B cell (primary cell): Measurements from ENCODE around the gene ACP6.

ENCODE experiments used
- EZH2 ChIP-seq: IDR thresholded peaks from 2 replicates; pipeline ENCODE4 v1.6.1; 2012; ENCODE audit warnings: borderline replicate concordance, low read depth, mild to moderate bottlenecking, moderate library complexity, low read length; ENCODE audit not compliant: insufficient read depth, poor library complexity, severe bottlenecking
- TF ChIP-seq, protein P1 (sequence below): fragments of 200-600 bp; IDR thresholded peaks from one replicate; pipeline ENCODE4 v1.8.0; 2022; ENCODE audit warnings: antibody characterized with exemption, mild to moderate bottlenecking

DNA sequence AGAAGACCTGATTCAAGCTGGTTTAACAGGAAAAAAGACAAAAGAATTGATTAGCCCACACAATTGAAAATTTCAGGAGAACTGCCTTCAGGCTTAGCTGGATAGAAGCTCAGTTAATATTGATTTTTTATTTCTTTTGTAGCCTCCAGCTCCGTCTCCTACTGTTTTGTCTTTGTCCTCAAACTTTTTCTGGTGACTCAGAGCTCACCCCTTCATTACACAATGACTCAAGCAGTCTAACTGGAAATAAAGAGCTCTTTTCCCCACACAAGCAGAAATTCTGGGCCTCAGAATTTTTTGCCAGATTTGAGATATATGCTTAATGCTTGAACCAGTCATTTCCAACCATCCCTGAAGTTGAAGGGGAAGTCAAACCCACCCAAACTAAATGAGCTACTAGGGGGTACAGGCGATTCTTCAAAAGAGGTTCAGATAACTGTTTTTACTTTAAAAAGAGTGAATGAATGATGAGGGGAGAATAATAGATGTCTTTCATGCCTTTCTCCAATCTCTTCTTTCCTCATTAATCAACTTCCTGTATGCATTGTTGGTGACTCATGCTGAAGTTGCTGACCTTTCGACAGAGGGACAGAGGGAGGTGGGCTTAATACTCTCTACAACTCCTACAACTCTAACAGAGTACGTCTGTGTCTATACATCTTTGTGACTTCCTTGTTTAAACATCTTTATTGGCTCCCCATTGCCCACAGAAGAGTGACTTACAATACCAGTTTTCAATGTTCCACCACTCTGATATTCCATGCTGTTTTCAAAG lies 6.2 kb upstream of the ACP6 start:
- no peak for TF ChIP-seq EZH2
- TF ChIP-seq, protein P1, sequence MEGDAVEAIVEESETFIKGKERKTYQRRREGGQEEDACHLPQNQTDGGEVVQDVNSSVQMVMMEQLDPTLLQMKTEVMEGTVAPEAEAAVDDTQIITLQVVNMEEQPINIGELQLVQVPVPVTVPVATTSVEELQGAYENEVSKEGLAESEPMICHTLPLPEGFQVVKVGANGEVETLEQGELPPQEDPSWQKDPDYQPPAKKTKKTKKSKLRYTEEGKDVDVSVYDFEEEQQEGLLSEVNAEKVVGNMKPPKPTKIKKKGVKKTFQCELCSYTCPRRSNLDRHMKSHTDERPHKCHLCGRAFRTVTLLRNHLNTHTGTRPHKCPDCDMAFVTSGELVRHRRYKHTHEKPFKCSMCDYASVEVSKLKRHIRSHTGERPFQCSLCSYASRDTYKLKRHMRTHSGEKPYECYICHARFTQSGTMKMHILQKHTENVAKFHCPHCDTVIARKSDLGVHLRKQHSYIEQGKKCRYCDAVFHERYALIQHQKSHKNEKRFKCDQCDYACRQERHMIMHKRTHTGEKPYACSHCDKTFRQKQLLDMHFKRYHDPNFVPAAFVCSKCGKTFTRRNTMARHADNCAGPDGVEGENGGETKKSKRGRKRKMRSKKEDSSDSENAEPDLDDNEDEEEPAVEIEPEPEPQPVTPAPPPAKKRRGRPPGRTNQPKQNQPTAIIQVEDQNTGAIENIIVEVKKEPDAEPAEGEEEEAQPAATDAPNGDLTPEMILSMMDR = no peak
